Immature natural killer cell (primary cell): ENCODE results near the gene RAB11FIP5. TPM values are rescaled to one million over a fixed set of nuclear protein-coding genes. Genes with fewer than 3 reads are reported as not detected.

Experiments used
- DNase-seq, 3 donors: peaks; one replicate each; pipeline ENCODE4 v3.0.0; 2022; ENCODE audit warnings: mixed read lengths in 1 of 3
- H3K27ac Mint-ChIP-seq, 6 donors: one replicate each; pipeline ENCODE4 v1.8.0; 2020; ENCODE audit warnings: mixed read lengths in 6 of 6, mild to moderate bottlenecking in 5 of 6, inconsistent platforms in 4 of 6, moderate library complexity in 3 of 6
- H3K27me3 Mint-ChIP-seq, 3 donors: one replicate each; pipeline ENCODE4 v1.8.0; 2020 to 2021; ENCODE audit warnings: low read depth in 3 of 3, mild to moderate bottlenecking in 3 of 3, mixed read lengths in 3 of 3, moderate library complexity in 3 of 3, inconsistent platforms in 1 of 3
- H3K36me3 Mint-ChIP-seq, 3 donors: one replicate each; pipeline ENCODE4 v1.8.0; 2020; ENCODE audit warnings: mixed read lengths in 3 of 3, inconsistent platforms in 2 of 3, mild to moderate bottlenecking in 2 of 3
- H3K4me1 Mint-ChIP-seq, 2 donors: one replicate each; pipeline ENCODE4 v1.8.0; 2020; ENCODE audit warnings: inconsistent platforms in 2 of 2, mild to moderate bottlenecking in 2 of 2, mixed read lengths in 2 of 2, moderate library complexity in 1 of 2
- H3K4me3 Mint-ChIP-seq, 5 donors: one replicate each; pipeline ENCODE4 v1.8.0; 2020; ENCODE audit warnings: mild to moderate bottlenecking in 5 of 5, mixed read lengths in 5 of 5, inconsistent platforms in 3 of 5, moderate library complexity in 3 of 5
- H3K9me3 Mint-ChIP-seq, 6 donors: one replicate each; pipeline ENCODE4 v1.8.0; 2020; ENCODE audit warnings: mild to moderate bottlenecking in 6 of 6, mixed read lengths in 6 of 6, inconsistent platforms in 4 of 6, moderate library complexity in 3 of 6
- polyA plus RNA-seq, 3 donors: library from polyadenylated mRNA; unstranded; fragments of 300-500 nt; fragmentation: Illumina TruSeq; gene quantifications; one replicate each; pipeline ENCODE4 v1.2.3, GENCODE V29; 2021

The RAB11FIP5 gene
- polyA plus RNA-seq, 3 donors from 2014 or later = 3.7 to 6.6 (median 5.0) TPM

DNA sequence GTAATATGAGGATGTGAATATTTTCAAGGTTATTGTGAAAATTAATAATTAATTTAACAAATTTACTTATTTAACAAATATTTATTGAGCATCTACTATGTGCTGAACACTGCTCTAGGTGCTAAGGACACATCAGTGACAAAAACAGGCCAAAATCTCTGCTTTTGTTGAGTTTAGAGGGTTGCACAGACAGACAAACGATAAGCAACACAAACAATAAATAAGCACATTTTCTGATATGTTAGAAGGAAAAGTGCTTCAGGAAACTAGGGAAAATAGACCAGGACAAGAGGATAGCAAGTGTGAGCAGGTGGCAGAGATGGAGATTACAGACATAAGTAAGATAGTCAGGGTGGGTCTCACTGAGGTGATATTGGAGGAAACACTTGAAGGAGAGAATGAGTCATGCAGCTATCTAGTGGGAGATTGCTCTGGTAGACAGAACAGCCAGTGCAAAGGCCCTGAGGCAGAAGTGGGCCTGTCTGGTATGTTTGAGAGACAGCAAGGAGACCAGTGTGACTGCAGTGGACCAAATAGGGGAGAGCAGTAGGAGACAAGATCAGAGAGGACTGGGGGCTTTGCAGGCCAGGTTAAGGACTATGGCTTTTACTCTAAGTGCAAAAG lies 79.5 kb downstream of the RAB11FIP5 start:
- DNase-seq = no peak
- peaks cover 0 to 3% (median 0%) of the 10 kb centered on the region in 3 donors for H3K36me3 Mint-ChIP-seq
- H3K9me3 Mint-ChIP-seq = no peaks in the 10 kb centered on the region
- H3K4me1 Mint-ChIP-seq = no peaks in the 10 kb centered on the region
- H3K27me3 Mint-ChIP-seq = no peaks in the 10 kb centered on the region
- H3K27ac Mint-ChIP-seq = no peak overlapping the region
- no peak overlapping the region for H3K4me3 Mint-ChIP-seq

DNA sequence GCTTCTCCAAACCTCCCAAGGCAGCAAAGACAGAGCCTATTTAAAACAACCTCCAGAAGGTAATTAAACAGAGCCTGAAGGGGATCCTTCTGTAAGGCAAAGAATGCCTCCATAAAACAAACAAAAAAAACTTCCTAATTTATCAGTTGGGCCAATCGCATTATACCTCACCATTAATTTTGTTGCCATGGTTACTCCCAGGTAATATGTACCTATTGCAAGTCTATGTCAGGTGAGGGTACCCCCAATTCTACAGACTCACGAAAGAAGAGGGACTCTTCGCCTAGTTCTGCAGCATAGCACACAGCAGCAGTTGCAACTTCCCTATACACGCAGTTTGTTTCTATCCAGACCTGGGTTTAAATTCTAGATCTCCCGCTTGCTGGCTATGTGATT lies 80.0 kb downstream of the RAB11FIP5 start:
- Mint-ChIP-seq H3K9me3 (no peaks in the 10 kb centered on the region), H3K36me3 (peaks cover 0 to 3% (median 0%) of the 10 kb centered on the region in 3 donors), H3K27ac (no peak overlapping the region), H3K27me3 (no peaks in the 10 kb centered on the region), H3K4me1 (no peaks in the 10 kb centered on the region), H3K4me3 (no peak overlapping the region)
- DNase-seq = no peak

DNA sequence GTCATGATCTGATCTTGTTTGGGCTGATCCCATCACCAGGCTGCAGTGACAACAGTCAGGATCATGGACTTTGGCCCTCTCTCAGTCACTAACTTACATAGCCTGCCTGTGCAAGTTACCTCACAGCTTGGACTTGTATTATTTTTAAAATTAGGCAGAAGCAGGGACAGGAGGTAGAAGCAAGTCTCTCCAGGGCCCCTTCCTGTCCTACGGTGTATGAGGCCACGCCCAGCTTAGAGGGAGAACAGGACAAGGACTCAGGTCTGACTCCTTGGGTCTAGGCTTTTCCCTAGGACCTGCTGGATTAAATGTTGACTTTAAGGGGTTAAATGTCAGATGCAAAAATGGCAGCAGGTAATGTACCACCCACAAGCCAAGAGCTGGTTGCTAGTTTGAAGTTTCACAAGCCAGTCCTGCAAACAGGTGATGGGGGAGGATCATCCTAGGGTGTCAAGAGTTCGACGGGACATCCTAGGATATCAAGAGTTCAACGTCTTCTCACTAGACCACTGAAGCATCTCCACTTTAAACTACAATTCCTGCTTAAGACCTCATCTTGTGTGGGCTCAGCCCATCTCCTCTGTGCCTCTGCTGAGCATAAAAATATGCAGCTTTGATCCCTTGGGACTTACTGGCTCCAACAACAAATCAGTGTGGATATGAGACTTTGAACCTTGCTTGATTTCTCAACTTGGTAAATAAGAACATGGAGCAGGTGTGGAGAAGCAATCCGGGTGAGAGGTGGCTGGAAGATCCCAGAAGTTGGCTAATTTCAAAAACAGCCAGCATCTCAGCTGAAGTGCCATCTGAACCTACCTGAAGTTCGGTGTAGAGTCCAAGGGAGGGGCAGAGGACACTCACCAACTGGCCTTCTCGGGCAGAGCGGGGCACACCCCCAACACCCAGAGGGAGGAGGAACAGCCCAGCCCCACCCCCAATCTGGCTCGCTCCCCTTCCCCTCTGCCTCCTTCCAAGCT lies 80.7 kb downstream of the RAB11FIP5 start:
- DNase-seq = no peak
- Mint-ChIP-seq H3K4me3 (no peak overlapping the region), H3K9me3 (no peaks in the 10 kb centered on the region), H3K36me3 (peaks cover 0 to under 1% (median 0%) of the 10 kb centered on the region in 3 donors), H3K4me1 (no peaks in the 10 kb centered on the region), H3K27ac (no peak overlapping the region), H3K27me3 (no peaks in the 10 kb centered on the region)

DNA sequence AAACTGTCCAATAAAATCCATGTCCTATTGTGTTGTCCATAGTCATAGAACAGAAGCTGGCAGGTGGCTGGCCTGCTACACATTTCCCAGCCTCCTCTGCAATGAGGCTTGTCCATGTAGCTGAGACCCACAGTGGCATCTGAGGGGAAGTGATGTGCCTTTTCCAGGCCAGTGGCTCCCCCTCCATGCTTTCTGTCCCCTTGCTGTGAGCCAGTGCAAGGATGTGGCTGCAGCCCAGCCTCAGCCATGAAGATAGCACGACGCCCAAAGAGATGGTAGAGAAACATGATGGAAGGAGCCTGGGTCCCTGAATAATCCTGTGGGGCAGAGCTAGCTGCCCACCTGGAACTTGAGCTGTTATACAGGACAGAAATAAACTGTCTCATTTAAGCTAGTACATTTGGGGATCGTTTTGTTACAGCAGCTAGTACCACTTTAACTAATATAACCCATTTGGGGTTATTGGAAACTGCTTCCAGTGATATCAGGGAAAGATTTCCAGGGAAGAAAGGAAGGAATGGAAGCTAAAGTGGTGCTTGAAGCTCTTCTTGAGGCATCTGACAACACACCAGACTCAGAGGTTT lies 81.6 kb downstream of the RAB11FIP5 start:
- H3K36me3 Mint-ChIP-seq = no peaks in the 10 kb centered on the region
- H3K27ac Mint-ChIP-seq = no peak overlapping the region
- no peak overlapping the region for H3K4me3 Mint-ChIP-seq
- no peaks in the 10 kb centered on the region for H3K27me3 Mint-ChIP-seq
- no peak for DNase-seq
- H3K4me1 Mint-ChIP-seq = no peaks in the 10 kb centered on the region
- H3K9me3 Mint-ChIP-seq = no peaks in the 10 kb centered on the region

DNA sequence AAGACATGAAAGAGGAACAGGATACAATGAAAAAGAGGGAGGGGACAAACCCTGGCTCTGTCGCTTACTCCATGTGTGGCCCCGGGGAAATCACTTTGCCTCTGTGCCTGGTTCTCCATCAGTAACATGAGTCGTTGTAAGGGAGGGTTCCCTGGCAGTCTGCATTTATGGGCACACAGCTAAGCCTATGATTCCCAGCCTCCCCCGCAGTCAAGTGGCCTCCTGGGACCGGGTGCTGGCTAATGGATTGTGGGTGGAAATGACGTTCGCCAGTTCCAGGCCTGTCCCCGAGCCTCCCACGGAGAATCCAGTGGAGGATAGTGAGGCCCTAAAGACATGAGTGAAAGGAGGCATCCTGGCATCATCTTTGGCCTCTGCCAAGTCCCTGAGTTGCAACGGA lies 83.9 kb downstream of the RAB11FIP5 start:
- H3K36me3 Mint-ChIP-seq = peaks cover 0 to under 1% (median 0%) of the 10 kb centered on the region in 3 donors

DNA sequence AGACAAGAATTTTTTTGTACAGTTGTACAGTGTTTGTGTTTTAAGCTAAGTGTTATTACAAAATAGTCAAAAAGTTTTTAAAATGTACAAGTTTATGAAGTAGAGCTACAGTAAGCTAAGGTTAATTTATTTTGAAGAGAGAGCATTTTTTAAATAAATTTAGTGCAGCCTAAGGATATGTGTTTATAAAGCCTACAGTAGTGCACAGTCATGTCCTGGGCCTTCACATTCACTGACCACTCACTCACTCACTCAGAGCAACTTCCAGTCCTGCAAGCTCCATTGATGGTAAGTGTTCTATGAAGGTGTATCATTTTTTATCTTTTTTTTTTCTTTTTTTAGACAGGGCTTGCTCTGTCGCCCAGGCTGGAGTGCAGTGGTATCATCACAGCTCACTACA lies 85.4 kb downstream of the RAB11FIP5 start:
- Mint-ChIP-seq H3K36me3 (peaks cover 0 to 7% (median 0%) of the 10 kb centered on the region in 3 donors), H3K27me3 (no peaks in the 10 kb centered on the region), H3K4me1 (no peaks in the 10 kb centered on the region), H3K27ac (no peak overlapping the region), H3K4me3 (no peak overlapping the region), H3K9me3 (no peaks in the 10 kb centered on the region)
- no peak for DNase-seq

More for the DNA sequence above, 83.9 kb downstream of the RAB11FIP5 start:
- H3K27me3 Mint-ChIP-seq = no peaks in the 10 kb centered on the region
- no peak for DNase-seq
- H3K9me3 Mint-ChIP-seq = no peaks in the 10 kb centered on the region
- H3K4me1 Mint-ChIP-seq = no peaks in the 10 kb centered on the region
- H3K27ac Mint-ChIP-seq = no peak overlapping the region
- no peak overlapping the region for H3K4me3 Mint-ChIP-seq

DNA sequence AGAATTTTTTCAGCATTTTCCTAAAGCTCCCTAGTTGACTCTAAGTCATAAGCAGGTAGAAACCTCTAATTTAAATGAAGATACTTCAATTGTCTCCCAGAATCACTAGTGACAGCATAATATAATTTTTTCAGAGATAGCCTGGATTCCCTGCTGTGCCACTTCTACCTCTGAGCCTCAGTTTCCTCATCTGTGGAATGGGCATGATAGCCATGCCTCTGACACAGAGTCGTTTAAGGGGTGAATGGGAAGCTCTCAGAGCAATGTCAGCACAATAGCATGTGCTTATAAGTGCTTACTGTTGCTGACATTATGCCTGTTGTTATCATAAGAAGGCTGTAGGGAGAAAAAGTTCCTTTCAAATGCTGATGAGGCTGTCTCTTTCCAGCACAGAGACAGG lies 89.3 kb downstream of the RAB11FIP5 start:
- no peaks in the 10 kb centered on the region for H3K9me3 Mint-ChIP-seq
- peaks cover 3 to 21% (median 3%) of the 10 kb centered on the region in 3 donors for H3K36me3 Mint-ChIP-seq
- H3K27ac Mint-ChIP-seq = peak overlapping the region in 1 of 6 donors; percentile 25
- H3K4me3 Mint-ChIP-seq = no peak overlapping the region
- H3K4me1 Mint-ChIP-seq = no peaks in the 10 kb centered on the region
- DNase-seq = no peak
- no peaks in the 10 kb centered on the region for H3K27me3 Mint-ChIP-seq

Other genes with a start within 250 kb of the RAB11FIP5 start
- 1 to 10 TPM; 1.2 to 2.2 (median 1.4) TPM for gene SPR, start 225.5 kb downstream of the RAB11FIP5 start, polyA plus RNA-seq
- gene EMX1, start 195.4 kb downstream of the RAB11FIP5 start, polyA plus RNA-seq = not detected
- gene SFXN5, start 41.2 kb downstream of the RAB11FIP5 start, polyA plus RNA-seq = 1 to 10 TPM; 2.4 to 4.5 (median 3.3) TPM
- not detected for gene NOTO, start 89.6 kb upstream of the RAB11FIP5 start, polyA plus RNA-seq
- 10 to 100 TPM in 2 of 3 donors, 1 to 10 TPM in 1; 7.0 to 19.1 (median 10.2) TPM for gene SMYD5, start 101.3 kb upstream of the RAB11FIP5 start, polyA plus RNA-seq
- 10 to 100 TPM; 34.1 to 70.2 (median 62.6) TPM for gene PRADC1, start 120.3 kb upstream of the RAB11FIP5 start, polyA plus RNA-seq
- 100 to 1,000 TPM; 240 to 379 (median 277) TPM for gene CCT7, start 121.4 kb upstream of the RAB11FIP5 start, polyA plus RNA-seq
- gene FBXO41, start 171.5 kb upstream of the RAB11FIP5 start, polyA plus RNA-seq = 1 to 10 TPM in 1 of 3 donors, under 1 TPM in 1, not detected in 1; 0.40 to 1.2 TPM
- not detected for gene EGR4, start 180.6 kb upstream of the RAB11FIP5 start, polyA plus RNA-seq